HEK293 (cell line): ENCODE results near the gene QARS1.

ENCODE experiments used
- CTCF ChIA-PET: fragments of 350-600 bp; formaldehyde crosslinking; extraction: SDS; loops from one replicate; lab custom pipeline; 2021; ENCODE audit warnings: antibody characterized with exemption; lab: Yijun Ruan, JAX
- POLR2A ChIA-PET: fragments of 300-600 bp; formaldehyde crosslinking; extraction: SDS; loops from one replicate; lab custom pipeline; 2020; ENCODE audit warnings: antibody characterized with exemption, inconsistent platforms; lab: Yijun Ruan, JAX
- H3K27ac ChIP-seq: fragments of 200-500 bp; sonication (Bioruptor generic); 2 replicates; pipeline ENCODE4 v1.5.1; 2014; ENCODE audit warnings: low read depth, low read length, control low read depth, inconsistent platforms; ENCODE audit errors: extremely low read depth
- H3K36me3 ChIP-seq, 2 experiments: fragments of 200-500 bp in 1 of 2; sonication (Bioruptor generic) in 1 of 2; 1 replicate in 1 of 2; 2 replicates in 1 of 2; pipeline ENCODE4 v1.5.1; 2014 to 2017; ENCODE audit warnings: inconsistent platforms in 2 of 2, low read length in 2 of 2; ENCODE audit not compliant: control insufficient read depth in 2 of 2, insufficient read depth in 1 of 2
- H3K4me1 ChIP-seq: fragments of 200-500 bp; sonication (Bioruptor generic); 2 replicates; pipeline ENCODE4 v1.5.1; 2014; ENCODE audit warnings: mild to moderate bottlenecking, low read length, inconsistent platforms; ENCODE audit not compliant: control insufficient read depth, insufficient read depth
- H3K4me3 ChIP-seq: 2 replicates; pipeline ENCODE4 v1.5.1; 2011; ENCODE audit warnings: low read depth, mild to moderate bottlenecking, control low read depth, low read length, moderate library complexity
- H3K9me3 ChIP-seq: fragments of 200-500 bp; sonication (Bioruptor generic); 2 replicates; pipeline ENCODE4 v1.5.1; 2014; ENCODE audit warnings: low read depth, low read length, inconsistent platforms; ENCODE audit not compliant: control insufficient read depth, insufficient read depth
- KLF1 ChIP-seq: fragments of 450-650 bp; formaldehyde crosslinking; IDR thresholded peaks from 2 replicates; pipeline ENCODE4 v1.5.1; 2016; ENCODE audit warnings: missing biosample characterization, missing genetic modification characterization
- ZNF140 ChIP-seq: fragments of 450-650 bp; formaldehyde crosslinking; IDR thresholded peaks from 2 replicates; pipeline ENCODE4 v1.5.1; 2016; ENCODE audit warnings: missing biosample characterization, missing genetic modification characterization
- ZNF324 ChIP-seq: fragments of 450-650 bp; formaldehyde crosslinking; IDR thresholded peaks from 2 replicates; pipeline ENCODE4 v1.5.1; 2016; ENCODE audit warnings: missing biosample characterization, missing genetic modification characterization
- ZNF792 ChIP-seq: fragments of 450-650 bp; formaldehyde crosslinking; IDR thresholded peaks from 2 replicates; pipeline ENCODE4 v1.5.1; 2016; ENCODE audit warnings: missing biosample characterization, missing genetic modification characterization

QARS1 gene

DNA sequence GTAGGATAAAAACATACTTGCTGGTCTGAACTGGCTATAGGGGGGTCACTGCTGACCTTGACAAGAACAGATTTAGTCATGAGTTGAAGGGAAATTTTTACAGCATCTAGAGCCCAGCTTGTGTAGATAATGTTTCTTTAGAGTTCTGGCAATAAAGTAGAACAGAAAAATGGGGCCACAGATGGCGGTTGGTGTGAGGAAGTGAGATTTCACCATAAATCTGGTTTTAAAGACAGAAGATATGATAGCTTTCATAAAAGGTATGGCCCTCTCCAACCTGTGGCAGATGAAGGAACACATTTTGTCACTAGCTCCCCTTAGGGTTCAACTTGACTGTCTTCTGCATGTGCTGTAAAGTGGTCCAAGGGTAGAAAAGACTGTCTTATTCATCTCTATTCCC is 51.0 kb downstream of the QARS1 start:
- H3K9me3 ChIP-seq: no peaks in the 10 kb centered on the region
- no peak overlapping the region for H3K27ac ChIP-seq
- no peak overlapping the region for H3K4me3 ChIP-seq
- ChIA-PET CTCF (no interaction called here), POLR2A (no interaction called here)
- TF ChIP-seq ZNF324 (no peak), ZNF792 (tag by site-specific recombination) (no peak), ZNF140 (tag by site-specific recombination) (no peak), KLF1 (tag by site-specific recombination) (no peak)
- H3K4me1 ChIP-seq: no peaks in the 10 kb centered on the region
- H3K36me3 ChIP-seq: peaks cover 7 to 78% of the 10 kb centered on the region in 2 experiments
